DOHH2 (cell line): ENCODE data around the gene RNF19B.

ENCODE experiments used
- EZH2phosphoT487 ChIP-seq: fragments of 200-600 bp; sonication (generic); IDR thresholded peaks from 2 replicates; pipeline ENCODE4 v1.6.1; 2017; ENCODE audit warnings: borderline replicate concordance, mild to moderate bottlenecking, antibody characterized with exemption, low read length, moderate library complexity, mixed read lengths
- TF ChIP-seq, protein P1 (sequence below): fragments of 200-600 bp; sonication (generic); IDR thresholded peaks from one replicate; pipeline ENCODE4 v1.5.1; 2014; ENCODE audit warnings: antibody characterized with exemption, mild to moderate bottlenecking, low read depth, low read length; ENCODE audit not compliant: poor library complexity, severe bottlenecking

DNA sequence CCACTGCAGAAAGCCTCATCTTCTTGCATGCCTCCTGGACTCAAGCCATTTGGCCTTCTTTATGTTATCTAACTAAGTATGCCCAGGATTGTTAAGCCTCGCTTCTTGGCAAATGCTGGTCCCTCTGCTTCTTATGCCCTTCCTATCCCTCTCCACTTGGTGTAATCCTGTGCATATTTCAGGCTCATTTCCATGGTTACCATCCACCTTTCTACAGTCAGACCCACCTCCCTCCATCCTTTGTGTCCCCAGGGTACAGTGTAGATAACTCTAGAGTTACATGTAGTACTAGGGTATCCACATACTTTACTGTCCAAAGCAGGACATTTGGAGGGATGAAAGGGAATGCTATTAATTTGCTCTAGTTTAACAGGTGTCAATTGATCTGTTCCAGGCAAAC, 6.5 kb upstream of the RNF19B start:
- TF ChIP-seq, protein P1, sequence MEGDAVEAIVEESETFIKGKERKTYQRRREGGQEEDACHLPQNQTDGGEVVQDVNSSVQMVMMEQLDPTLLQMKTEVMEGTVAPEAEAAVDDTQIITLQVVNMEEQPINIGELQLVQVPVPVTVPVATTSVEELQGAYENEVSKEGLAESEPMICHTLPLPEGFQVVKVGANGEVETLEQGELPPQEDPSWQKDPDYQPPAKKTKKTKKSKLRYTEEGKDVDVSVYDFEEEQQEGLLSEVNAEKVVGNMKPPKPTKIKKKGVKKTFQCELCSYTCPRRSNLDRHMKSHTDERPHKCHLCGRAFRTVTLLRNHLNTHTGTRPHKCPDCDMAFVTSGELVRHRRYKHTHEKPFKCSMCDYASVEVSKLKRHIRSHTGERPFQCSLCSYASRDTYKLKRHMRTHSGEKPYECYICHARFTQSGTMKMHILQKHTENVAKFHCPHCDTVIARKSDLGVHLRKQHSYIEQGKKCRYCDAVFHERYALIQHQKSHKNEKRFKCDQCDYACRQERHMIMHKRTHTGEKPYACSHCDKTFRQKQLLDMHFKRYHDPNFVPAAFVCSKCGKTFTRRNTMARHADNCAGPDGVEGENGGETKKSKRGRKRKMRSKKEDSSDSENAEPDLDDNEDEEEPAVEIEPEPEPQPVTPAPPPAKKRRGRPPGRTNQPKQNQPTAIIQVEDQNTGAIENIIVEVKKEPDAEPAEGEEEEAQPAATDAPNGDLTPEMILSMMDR = no peak
- no peak for TF ChIP-seq EZH2phosphoT487
